Measurements from ENCODE around the gene CCL14.
A peak's percentile ranks its signal among the peaks of the same experiment; 100 is the strongest.

CCL14 gene

GRCh38 chr17:35988164-35988563 lies 1.6 kb upstream of the CCL14 start:
- no peak for DNase-seq (ENCODE audit: low spot score)

- DNase-seq (ENCODE audit: low spot score), result no peak
These were observed 2.4 kb downstream of the CCL14 start for GRCh38 chr17:35984140-35984539.

- DNase-seq (ENCODE audit: low spot score), result no peak
These were observed 3.9 kb downstream of the CCL14 start for GRCh38 chr17:35982409-35983191.

GRCh38 chr17:35981908-35982330 lies 4.6 kb downstream of the CCL14 start:
- no peak for DNase-seq (ENCODE audit: low spot score)

GRCh38 chr17:35981246-35981645 lies 5.3 kb downstream of the CCL14 start, which contains the start of gene CCL16:
CCL16 (minus strand) TSS chr17:35981497; CDS start chr17:35981420, 77 bp downstream.
- DNase-seq (ENCODE audit: low spot score), result no peak

- DNase-seq (ENCODE audit: low spot score), result no peak
These were observed 8.2 kb downstream of the CCL14 start for GRCh38 chr17:35978346-35978745.

GRCh38 chr17:35977509-35977908 lies 9.0 kb downstream of the CCL14 start:
- DNase-seq (ENCODE audit: low spot score), result no peak

- peak; percentile 7 for DNase-seq (ENCODE audit: low spot score)
These were observed 12.9 kb downstream of the CCL14 start for GRCh38 chr17:35973333-35974260.

GRCh38 chr17:35972945-35973332 lies 13.6 kb downstream of the CCL14 start:
- DNase-seq (ENCODE audit: low spot score), result no peak

- no peak for DNase-seq (ENCODE audit: low spot score)
These were observed 14.0 kb downstream of the CCL14 start for GRCh38 chr17:35972535-35972934.

- DNase-seq (ENCODE audit: low spot score), result no peak
These were observed 14.5 kb downstream of the CCL14 start for GRCh38 chr17:35972066-35972465.

GRCh38 chr17:35969558-35970380 lies 16.8 kb downstream of the CCL14 start:
- peak; percentile 79 for DNase-seq (ENCODE audit: low spot score)

- DNase-seq (ENCODE audit: low spot score), result no peak
These were observed 17.9 kb downstream of the CCL14 start for GRCh38 chr17:35968520-35969054.

- no peak for DNase-seq (ENCODE audit: low spot score)
These were observed 21.3 kb downstream of the CCL14 start for GRCh38 chr17:35965272-35965671.

- DNase-seq (ENCODE audit: low spot score), result no peak
These were observed 22.9 kb downstream of the CCL14 start for GRCh38 chr17:35963663-35964062.

- no peak for DNase-seq (ENCODE audit: low spot score)
These were observed 32.8 kb downstream of the CCL14 start for GRCh38 chr17:35953720-35954119.

GRCh38 chr17:35949401-35949800 lies 37.1 kb downstream of the CCL14 start:
- DNase-seq (ENCODE audit: low spot score), result no peak

- DNase-seq (ENCODE audit: low spot score), result no peak
These were observed 38.4 kb downstream of the CCL14 start for GRCh38 chr17:35948092-35948491.

GRCh38 chr17:35947156-35947585 lies 39.4 kb downstream of the CCL14 start:
- DNase-seq (ENCODE audit: low spot score), result peak; percentile 68

GRCh38 chr17:35944151-35944550 lies 42.4 kb downstream of the CCL14 start:
- DNase-seq (ENCODE audit: low spot score), result no peak

- no peak for DNase-seq (ENCODE audit: low spot score)
These were observed 43.0 kb downstream of the CCL14 start, which contains the start of gene LYZL6 for GRCh38 chr17:35943537-35943936. LYZL6 (minus strand) TSS chr17:35943713; CDS start chr17:35939356, 4,357 bp downstream.

Data from RKO (cell line).